Measurements from ENCODE around the gene OSBPL8. TPM values are rescaled to one million over a fixed set of nuclear protein-coding genes. Genes with fewer than 3 reads are reported as not detected.

OSBPL8 gene
- total and polyA plus RNA-seq, 2 experiments from 2014 or later, result 78.0 to 124 TPM

DNA sequence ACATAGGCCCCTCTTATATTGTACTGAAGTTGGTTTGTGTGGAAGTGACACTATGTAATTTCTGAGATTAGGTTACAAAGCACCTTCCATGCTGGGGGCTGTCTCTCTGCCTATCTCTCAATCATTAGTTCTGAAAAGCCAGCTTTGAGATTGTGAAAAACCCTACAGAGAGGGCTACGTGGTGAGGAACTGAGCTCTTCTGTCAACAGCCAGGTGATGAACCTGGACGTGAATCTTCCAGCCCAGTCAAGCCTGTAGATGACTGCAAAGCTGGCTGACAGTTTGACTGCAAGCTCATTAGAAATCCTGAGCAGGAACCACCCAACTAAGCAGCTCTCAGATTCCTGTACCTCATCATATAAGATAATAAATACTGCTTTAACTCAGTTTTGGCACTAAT lies 175.0 kb downstream of the OSBPL8 start:
- H3K4me1 Mint-ChIP-seq, result peaks cover 5% of the 10 kb centered on the region
- H4K20me1 ChIP-seq (replicated peaks; ENCODE audit: insufficient read depth), result no peaks in the 10 kb centered on the region
- H3K4me3 ChIP-seq, result no peak overlapping the region
- DNase-seq (ENCODE audit: low spot score) (no peak), ATAC-seq (no peak)
- H3K4me1 ChIP-seq (ENCODE audit: insufficient read depth), result peaks cover 8% of the 10 kb centered on the region; the same call in 1 of the 2 replicates
- no peaks in the 10 kb centered on the region for H3K36me3 ChIP-seq (ENCODE audit: insufficient read depth)
- H3K9me2 ChIP-seq (ENCODE audit: insufficient read depth), result no peaks in the 10 kb centered on the region
- H3K27me3 ChIP-seq (ENCODE audit: insufficient read depth), result no peaks in the 10 kb centered on the region
- H3K4me2 ChIP-seq, result no peak overlapping the region
- H2AFZ ChIP-seq, result no peak overlapping the region
- no peaks in the 10 kb centered on the region for H3K79me2 ChIP-seq (replicated peaks; ENCODE audit: insufficient read depth)
- no peak overlapping the region for H3K27ac ChIP-seq (ENCODE audit: low read depth)
- H3F3A ChIP-seq (replicated peaks; ENCODE audit: low read depth), result no peaks in the 10 kb centered on the region
- no peak overlapping the region for H3K4me3 Mint-ChIP-seq
- H3K9me3 Mint-ChIP-seq, result no peaks in the 10 kb centered on the region
- no peaks in the 10 kb centered on the region for H3K27me3 Mint-ChIP-seq (ENCODE audit: insufficient read depth, low read depth, poor library complexity)
- peak overlapping the region; percentile 65 for H3K27ac Mint-ChIP-seq
- no peak for TF ChIP-seq POLR2AphosphoS5 (IDR thresholded peaks at IDR 0.05; ENCODE audit: low read depth)
- no peak for TF ChIP-seq ZNF114 (CRISPR knock-in tag; IDR thresholded peaks at IDR 0.05)
- TF ChIP-seq EZH2phosphoT487 (IDR thresholded peaks at IDR 0.05; ENCODE audit: unreplicated experiment), result no peak
- TF ChIP-seq JUNB (IDR thresholded peaks at IDR 0.05; ENCODE audit: unreplicated experiment), result no peak
- no peak for TF ChIP-seq CTCF (conservative IDR thresholded peaks at IDR 0.05; ENCODE audit: low read depth in 2 of 2)
- no peak for TF ChIP-seq CREB1 (CRISPR knock-in tag; IDR thresholded peaks at IDR 0.05; ENCODE audit: low read depth)
- no peak for TF ChIP-seq NANOG (IDR thresholded peaks at IDR 0.05; ENCODE audit: borderline replicate concordance)
- TF ChIP-seq, protein P1, sequence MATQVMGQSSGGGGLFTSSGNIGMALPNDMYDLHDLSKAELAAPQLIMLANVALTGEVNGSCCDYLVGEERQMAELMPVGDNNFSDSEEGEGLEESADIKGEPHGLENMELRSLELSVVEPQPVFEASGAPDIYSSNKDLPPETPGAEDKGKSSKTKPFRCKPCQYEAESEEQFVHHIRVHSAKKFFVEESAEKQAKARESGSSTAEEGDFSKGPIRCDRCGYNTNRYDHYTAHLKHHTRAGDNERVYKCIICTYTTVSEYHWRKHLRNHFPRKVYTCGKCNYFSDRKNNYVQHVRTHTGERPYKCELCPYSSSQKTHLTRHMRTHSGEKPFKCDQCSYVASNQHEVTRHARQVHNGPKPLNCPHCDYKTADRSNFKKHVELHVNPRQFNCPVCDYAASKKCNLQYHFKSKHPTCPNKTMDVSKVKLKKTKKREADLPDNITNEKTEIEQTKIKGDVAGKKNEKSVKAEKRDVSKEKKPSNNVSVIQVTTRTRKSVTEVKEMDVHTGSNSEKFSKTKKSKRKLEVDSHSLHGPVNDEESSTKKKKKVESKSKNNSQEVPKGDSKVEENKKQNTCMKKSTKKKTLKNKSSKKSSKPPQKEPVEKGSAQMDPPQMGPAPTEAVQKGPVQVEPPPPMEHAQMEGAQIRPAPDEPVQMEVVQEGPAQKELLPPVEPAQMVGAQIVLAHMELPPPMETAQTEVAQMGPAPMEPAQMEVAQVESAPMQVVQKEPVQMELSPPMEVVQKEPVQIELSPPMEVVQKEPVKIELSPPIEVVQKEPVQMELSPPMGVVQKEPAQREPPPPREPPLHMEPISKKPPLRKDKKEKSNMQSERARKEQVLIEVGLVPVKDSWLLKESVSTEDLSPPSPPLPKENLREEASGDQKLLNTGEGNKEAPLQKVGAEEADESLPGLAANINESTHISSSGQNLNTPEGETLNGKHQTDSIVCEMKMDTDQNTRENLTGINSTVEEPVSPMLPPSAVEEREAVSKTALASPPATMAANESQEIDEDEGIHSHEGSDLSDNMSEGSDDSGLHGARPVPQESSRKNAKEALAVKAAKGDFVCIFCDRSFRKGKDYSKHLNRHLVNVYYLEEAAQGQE (IDR thresholded peaks at IDR 0.05; ENCODE audit: unreplicated experiment), result no peak
- TF ChIP-seq STAT1 (IDR thresholded peaks at IDR 0.05; ENCODE audit: unreplicated experiment), result no peak
- TF ChIP-seq, protein P2, sequence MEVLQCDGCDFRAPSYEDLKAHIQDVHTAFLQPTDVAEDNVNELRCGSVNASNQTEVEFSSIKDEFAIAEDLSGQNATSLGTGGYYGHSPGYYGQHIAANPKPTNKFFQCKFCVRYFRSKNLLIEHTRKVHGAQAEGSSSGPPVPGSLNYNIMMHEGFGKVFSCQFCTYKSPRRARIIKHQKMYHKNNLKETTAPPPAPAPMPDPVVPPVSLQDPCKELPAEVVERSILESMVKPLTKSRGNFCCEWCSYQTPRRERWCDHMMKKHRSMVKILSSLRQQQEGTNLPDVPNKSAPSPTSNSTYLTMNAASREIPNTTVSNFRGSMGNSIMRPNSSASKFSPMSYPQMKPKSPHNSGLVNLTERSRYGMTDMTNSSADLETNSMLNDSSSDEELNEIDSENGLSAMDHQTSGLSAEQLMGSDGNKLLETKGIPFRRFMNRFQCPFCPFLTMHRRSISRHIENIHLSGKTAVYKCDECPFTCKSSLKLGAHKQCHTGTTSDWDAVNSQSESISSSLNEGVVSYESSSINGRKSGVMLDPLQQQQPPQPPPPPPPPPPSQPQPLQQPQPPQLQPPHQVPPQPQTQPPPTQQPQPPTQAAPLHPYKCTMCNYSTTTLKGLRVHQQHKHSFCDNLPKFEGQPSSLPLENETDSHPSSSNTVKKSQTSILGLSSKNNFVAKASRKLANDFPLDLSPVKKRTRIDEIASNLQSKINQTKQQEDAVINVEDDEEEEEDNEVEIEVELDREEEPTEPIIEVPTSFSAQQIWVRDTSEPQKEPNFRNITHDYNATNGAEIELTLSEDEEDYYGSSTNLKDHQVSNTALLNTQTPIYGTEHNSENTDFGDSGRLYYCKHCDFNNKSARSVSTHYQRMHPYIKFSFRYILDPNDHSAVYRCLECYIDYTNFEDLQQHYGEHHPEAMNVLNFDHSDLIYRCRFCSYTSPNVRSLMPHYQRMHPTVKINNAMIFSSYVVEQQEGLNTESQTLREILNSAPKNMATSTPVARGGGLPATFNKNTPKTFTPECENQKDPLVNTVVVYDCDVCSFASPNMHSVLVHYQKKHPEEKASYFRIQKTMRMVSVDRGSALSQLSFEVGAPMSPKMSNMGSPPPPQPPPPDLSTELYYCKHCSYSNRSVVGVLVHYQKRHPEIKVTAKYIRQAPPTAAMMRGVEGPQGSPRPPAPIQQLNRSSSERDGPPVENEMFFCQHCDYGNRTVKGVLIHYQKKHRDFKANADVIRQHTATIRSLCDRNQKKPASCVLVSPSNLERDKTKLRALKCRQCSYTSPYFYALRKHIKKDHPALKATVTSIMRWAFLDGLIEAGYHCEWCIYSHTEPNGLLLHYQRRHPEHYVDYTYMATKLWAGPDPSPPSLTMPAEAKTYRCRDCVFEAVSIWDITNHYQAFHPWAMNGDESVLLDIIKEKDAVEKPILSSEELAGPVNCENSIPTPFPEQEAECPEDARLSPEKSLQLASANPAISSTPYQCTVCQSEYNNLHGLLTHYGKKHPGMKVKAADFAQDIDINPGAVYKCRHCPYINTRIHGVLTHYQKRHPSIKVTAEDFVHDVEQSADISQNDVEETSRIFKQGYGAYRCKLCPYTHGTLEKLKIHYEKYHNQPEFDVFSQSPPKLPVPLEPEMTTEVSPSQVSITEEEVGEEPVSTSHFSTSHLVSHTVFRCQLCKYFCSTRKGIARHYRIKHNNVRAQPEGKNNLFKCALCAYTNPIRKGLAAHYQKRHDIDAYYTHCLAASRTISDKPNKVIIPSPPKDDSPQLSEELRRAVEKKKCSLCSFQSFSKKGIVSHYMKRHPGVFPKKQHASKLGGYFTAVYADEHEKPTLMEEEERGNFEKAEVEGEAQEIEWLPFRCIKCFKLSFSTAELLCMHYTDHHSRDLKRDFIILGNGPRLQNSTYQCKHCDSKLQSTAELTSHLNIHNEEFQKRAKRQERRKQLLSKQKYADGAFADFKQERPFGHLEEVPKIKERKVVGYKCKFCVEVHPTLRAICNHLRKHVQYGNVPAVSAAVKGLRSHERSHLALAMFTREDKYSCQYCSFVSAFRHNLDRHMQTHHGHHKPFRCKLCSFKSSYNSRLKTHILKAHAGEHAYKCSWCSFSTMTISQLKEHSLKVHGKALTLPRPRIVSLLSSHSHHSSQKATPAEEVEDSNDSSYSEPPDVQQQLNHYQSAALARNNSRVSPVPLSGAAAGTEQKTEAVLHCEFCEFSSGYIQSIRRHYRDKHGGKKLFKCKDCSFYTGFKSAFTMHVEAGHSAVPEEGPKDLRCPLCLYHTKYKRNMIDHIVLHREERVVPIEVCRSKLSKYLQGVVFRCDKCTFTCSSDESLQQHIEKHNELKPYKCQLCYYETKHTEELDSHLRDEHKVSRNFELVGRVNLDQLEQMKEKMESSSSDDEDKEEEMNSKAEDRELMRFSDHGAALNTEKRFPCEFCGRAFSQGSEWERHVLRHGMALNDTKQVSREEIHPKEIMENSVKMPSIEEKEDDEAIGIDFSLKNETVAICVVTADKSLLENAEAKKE (CRISPR knock-in tag; IDR thresholded peaks at IDR 0.05), result no peak
- TF ChIP-seq ETS1 (IDR thresholded peaks at IDR 0.05), result no peak
- H3K36me3 Mint-ChIP-seq (ENCODE audit: low read depth), result peaks cover 5% of the 10 kb centered on the region; the same call in 2 of the 3 replicates

Measured in GM23338 (cell line).